Trophoblast cell (in vitro differentiated cells and primary cell): ENCODE data around the gene SIK3.

Source experiments
- DNase-seq, 2 donors: peaks; one replicate each; pipeline ENCODE4 v3.0.0-alpha.2; 2016
- H2AFZ ChIP-seq: 2 replicates; pipeline ENCODE4 v1.6.1; 2013; ENCODE audit warnings: low read length, moderate library complexity, mild to moderate bottlenecking; ENCODE audit not compliant: insufficient read depth, poor library complexity
- H2AK5ac ChIP-seq: 2 replicates; pipeline ENCODE4 v1.6.1; 2013; ENCODE audit warnings: mild to moderate bottlenecking, low read length
- H2BK120ac ChIP-seq: 2 replicates; pipeline ENCODE4 v1.6.1; 2013; ENCODE audit warnings: low read length, mild to moderate bottlenecking, moderate library complexity; ENCODE audit not compliant: insufficient read depth, poor library complexity
- H2BK12ac ChIP-seq: 2 replicates; pipeline ENCODE4 v1.6.1; 2013; ENCODE audit warnings: mild to moderate bottlenecking, low read length, moderate library complexity
- H2BK5ac ChIP-seq: 2 replicates; pipeline ENCODE4 v1.6.1; 2013; ENCODE audit warnings: low read length, low read depth, moderate library complexity, mild to moderate bottlenecking; ENCODE audit not compliant: poor library complexity
- H3K14ac ChIP-seq: 2 replicates; pipeline ENCODE4 v1.6.1; 2013; ENCODE audit warnings: mild to moderate bottlenecking, low read length
- H3K18ac ChIP-seq: 2 replicates; pipeline ENCODE4 v1.6.1; 2013; ENCODE audit warnings: mild to moderate bottlenecking, low read length
- H3K23ac ChIP-seq: 2 replicates; pipeline ENCODE4 v1.6.1; 2013; ENCODE audit warnings: low read length
- H3K27ac ChIP-seq: 2 replicates; pipeline ENCODE4 v1.5.1; 2013; ENCODE audit warnings: low read depth, mild to moderate bottlenecking, inconsistent platforms, low read length, moderate library complexity
- H3K27me3 ChIP-seq: 2 replicates; pipeline ENCODE4 v1.6.1; 2013; ENCODE audit warnings: inconsistent platforms, mild to moderate bottlenecking, low read length, moderate library complexity; ENCODE audit not compliant: insufficient read depth
- H3K36me3 ChIP-seq, 2 experiments: 1 replicate in 1 of 2; 2 replicates in 1 of 2; pipeline ENCODE4 v1.6.1; 2013; ENCODE audit warnings: low read length in 2 of 2, mild to moderate bottlenecking in 2 of 2, moderate library complexity in 1 of 2; ENCODE audit not compliant: insufficient read depth in 2 of 2, control insufficient read depth in 1 of 2
- H3K4ac ChIP-seq: 2 replicates; pipeline ENCODE4 v1.6.1; 2013; ENCODE audit warnings: low read depth, mild to moderate bottlenecking, low read length, moderate library complexity
- H3K4me1 ChIP-seq, 2 experiments: 1 replicate in 1 of 2; 2 replicates in 1 of 2; pipeline ENCODE4 v1.6.1; 2013; ENCODE audit warnings: low read length in 2 of 2, mild to moderate bottlenecking in 2 of 2, moderate library complexity in 1 of 2; ENCODE audit not compliant: insufficient read depth in 2 of 2, control insufficient read depth in 1 of 2
- H3K4me2 ChIP-seq: 2 replicates; pipeline ENCODE4 v1.6.1; 2013; ENCODE audit warnings: inconsistent platforms, mild to moderate bottlenecking, low read length, moderate library complexity
- H3K4me3 ChIP-seq: 2 replicates; pipeline ENCODE4 v1.5.1; 2013; ENCODE audit warnings: mild to moderate bottlenecking, low read depth, low read length, inconsistent platforms
- H3K79me1 ChIP-seq: one replicate; pipeline ENCODE4 v1.6.1; 2013; ENCODE audit warnings: low read length
- H3K79me2 ChIP-seq: 2 replicates; pipeline ENCODE4 v1.6.1; 2013; ENCODE audit warnings: low read length, mild to moderate bottlenecking; ENCODE audit not compliant: control insufficient read depth, insufficient read depth, poor library complexity
- H3K9ac ChIP-seq: 2 replicates; pipeline ENCODE4 v1.6.1; 2013; ENCODE audit warnings: mild to moderate bottlenecking, low read length
- H3K9me3 ChIP-seq: 2 replicates; pipeline ENCODE4 v1.6.1; 2013; ENCODE audit warnings: low read depth, mild to moderate bottlenecking, control low read depth, inconsistent platforms, low read length; ENCODE audit not compliant: insufficient read depth
- H4K12ac ChIP-seq: 2 replicates; pipeline ENCODE4 v1.6.1; 2013; ENCODE audit warnings: low read depth, mild to moderate bottlenecking, low read length, moderate library complexity
- H4K8ac ChIP-seq: 2 replicates; pipeline ENCODE4 v1.6.1; 2013; ENCODE audit warnings: low read depth, mild to moderate bottlenecking, low read length, moderate library complexity
- H4K91ac ChIP-seq: one replicate; pipeline ENCODE4 v1.6.1; 2013; ENCODE audit warnings: low read depth, mild to moderate bottlenecking, low read length, moderate library complexity
- WGBS: extraction: QIAGEN DNeasy Blood & Tissue Kit; methylation state at CpG from one replicate; pipeline ENCODE4 v1.1.7; 2013; ENCODE audit warnings: missing lambda C conversion rate; ENCODE audit not compliant: insufficient read length, insufficient coverage; ENCODE audit errors: extremely low coverage; 5-methylcytosine and 5-hydroxymethylcytosine counted together

Gene SIK3

DNA sequence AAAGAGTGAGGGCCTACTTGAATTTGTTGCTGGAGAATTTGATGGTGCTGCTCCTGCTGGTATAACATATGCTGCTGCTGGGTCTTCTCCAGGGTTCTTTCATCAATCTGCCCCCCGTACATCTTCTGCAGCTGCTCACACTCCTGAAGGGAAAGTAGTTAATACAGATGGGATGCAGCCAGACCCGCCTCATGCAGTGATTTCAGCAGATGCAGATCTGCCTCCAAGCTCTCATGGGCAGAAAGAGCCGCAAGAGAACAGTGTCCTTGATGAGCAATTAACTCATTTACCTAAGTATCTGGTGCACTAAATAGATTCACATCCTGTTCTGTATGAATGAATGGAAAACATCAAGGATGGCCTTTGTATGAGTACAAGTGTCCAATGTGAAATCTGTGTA lies 236.0 kb downstream of the SIK3 start:
- Histone ChIP-seq H3K27me3 (no peaks in the 10 kb centered on the region), H3K79me1 (no peaks in the 10 kb centered on the region), H3K27ac (no peak overlapping the region), H3K23ac (no peak overlapping the region), H3K4ac (no peak overlapping the region), H2BK120ac (no peak overlapping the region), H3K9me3 (no peaks in the 10 kb centered on the region), H4K12ac (no peak overlapping the region), H4K91ac (no peak overlapping the region), H3K14ac (no peak overlapping the region), H2BK5ac (no peak overlapping the region), H3K79me2 (no peaks in the 10 kb centered on the region), H3K36me3 (peaks cover 19 to 40% of the 10 kb centered on the region in 2 experiments), H2AK5ac (no peak overlapping the region), H3K9ac (no peak overlapping the region), H3K4me1 (peaks cover 0 to 1% of the 10 kb centered on the region in 2 experiments), H2AFZ (no peak overlapping the region), H2BK12ac (no peak overlapping the region), H3K18ac (no peak overlapping the region), H3K4me3 (no peak overlapping the region), H4K8ac (no peak overlapping the region), H3K4me2 (no peak overlapping the region)
- WGBS: no CpG with 5 or more reads among the region's 3 CpGs
- DNase-seq: no peak

GRCh38 chr11:116861539-116861938 lies 236.7 kb downstream of the SIK3 start:
- H3K79me2 ChIP-seq: no peaks in the 10 kb centered on the region
- H3K4me2 ChIP-seq: no peak overlapping the region
- H3K4ac ChIP-seq: no peak overlapping the region
- no peaks in the 10 kb centered on the region for H3K27me3 ChIP-seq
- H3K9ac ChIP-seq: no peak overlapping the region
- peaks cover 0 to 1% of the 10 kb centered on the region in 2 experiments for H3K4me1 ChIP-seq
- DNase-seq: peak in 1 of 2 donors; percentile 9
- no peak overlapping the region for H2BK12ac ChIP-seq
- no peak overlapping the region for H2AK5ac ChIP-seq
- H3K36me3 ChIP-seq: peaks cover 19 to 42% of the 10 kb centered on the region in 2 experiments
- no peak overlapping the region for H3K4me3 ChIP-seq
- H3K79me1 ChIP-seq: no peaks in the 10 kb centered on the region
- no peak overlapping the region for H3K18ac ChIP-seq
- no peak overlapping the region for H4K8ac ChIP-seq
- WGBS: no CpG with 5 or more reads among the region's 1 CpG
- no peak overlapping the region for H3K27ac ChIP-seq
- no peak overlapping the region for H3K14ac ChIP-seq
- H3K23ac ChIP-seq: no peak overlapping the region
- no peak overlapping the region for H2BK120ac ChIP-seq
- H3K9me3 ChIP-seq: no peaks in the 10 kb centered on the region
- no peak overlapping the region for H4K91ac ChIP-seq
- H4K12ac ChIP-seq: no peak overlapping the region
- H2AFZ ChIP-seq: no peak overlapping the region
- H2BK5ac ChIP-seq: no peak overlapping the region

GRCh38 chr11:116860303-116860702 lies 237.9 kb downstream of the SIK3 start:
- Histone ChIP-seq H3K4me1 (peaks cover 0 to 1% of the 10 kb centered on the region in 2 experiments), H2BK5ac (no peak overlapping the region), H2BK120ac (no peak overlapping the region), H3K4me3 (no peak overlapping the region), H3K4me2 (no peak overlapping the region), H2AK5ac (no peak overlapping the region), H3K27me3 (no peaks in the 10 kb centered on the region), H4K91ac (no peak overlapping the region), H3K79me2 (no peaks in the 10 kb centered on the region), H3K14ac (no peak overlapping the region), H4K8ac (no peak overlapping the region), H2BK12ac (no peak overlapping the region), H3K79me1 (no peaks in the 10 kb centered on the region), H3K36me3 (peaks cover 20 to 46% of the 10 kb centered on the region in 2 experiments), H3K4ac (no peak overlapping the region), H3K9me3 (no peaks in the 10 kb centered on the region), H2AFZ (no peak overlapping the region), H3K27ac (no peak overlapping the region), H3K18ac (no peak overlapping the region), H3K23ac (no peak overlapping the region), H3K9ac (no peak overlapping the region), H4K12ac (no peak overlapping the region)
- no CpG with 5 or more reads among the region's 6 CpGs for WGBS
- no peak for DNase-seq

GRCh38 chr11:116859175-116859574 lies 239.1 kb downstream of the SIK3 start:
- H3K23ac ChIP-seq: no peak overlapping the region
- H3K4me1 ChIP-seq: no peaks in the 10 kb centered on the region
- H2BK12ac ChIP-seq: no peak overlapping the region
- no peaks in the 10 kb centered on the region for H3K79me1 ChIP-seq
- WGBS: no CpG with 5 or more reads among the region's 8 CpGs
- no peak overlapping the region for H3K4me2 ChIP-seq
- H4K91ac ChIP-seq: no peak overlapping the region
- H2AFZ ChIP-seq: no peak overlapping the region
- no peak overlapping the region for H3K14ac ChIP-seq
- H4K8ac ChIP-seq: no peak overlapping the region
- no peak overlapping the region for H3K9ac ChIP-seq
- H3K18ac ChIP-seq: no peak overlapping the region
- H3K4ac ChIP-seq: no peak overlapping the region
- no peak for DNase-seq
- no peak overlapping the region for H3K27ac ChIP-seq
- no peak overlapping the region for H3K4me3 ChIP-seq
- H2BK120ac ChIP-seq: no peak overlapping the region
- H2BK5ac ChIP-seq: no peak overlapping the region
- H3K27me3 ChIP-seq: no peaks in the 10 kb centered on the region
- H3K36me3 ChIP-seq: peaks cover 20 to 45% of the 10 kb centered on the region in 2 experiments
- no peak overlapping the region for H4K12ac ChIP-seq
- H2AK5ac ChIP-seq: no peak overlapping the region
- H3K79me2 ChIP-seq: no peaks in the 10 kb centered on the region
- no peaks in the 10 kb centered on the region for H3K9me3 ChIP-seq
